SK-N-SH treated with all-trans-retinoic acid at 6 μM for 48 hours (cell line): ENCODE results near the gene SH3PXD2B.

Experiments
- ARNTL ChIP-seq: fragments of 450-650 bp; formaldehyde crosslinking; IDR thresholded peaks from 2 replicates; pipeline ENCODE4 v1.5.0; 2020; ENCODE audit warnings: low read depth, mild to moderate bottlenecking, moderate library complexity, borderline replicate concordance
- CREB5 ChIP-seq: fragments of 250-450 bp; sonication (Bioruptor Pico); IDR thresholded peaks from 2 replicates; pipeline ENCODE4 v1.5.1; 2020; ENCODE audit warnings: low read depth, mild to moderate bottlenecking, moderate library complexity
- ESRRG ChIP-seq: fragments of 250-450 bp; sonication (Bioruptor Pico); IDR thresholded peaks from 2 replicates; pipeline ENCODE4 v1.6.1; 2021; ENCODE audit warnings: mild to moderate bottlenecking
- OSR1 ChIP-seq: fragments of 250-450 bp; sonication (Bioruptor Pico); IDR thresholded peaks from 2 replicates; pipeline ENCODE4 v1.8.0; 2022; ENCODE audit warnings: moderate library complexity, mild to moderate bottlenecking, inconsistent platforms
- RARB ChIP-seq: fragments of 250-450 bp; sonication (Bioruptor Pico); IDR thresholded peaks from 2 replicates; pipeline ENCODE4 v1.8.0; 2021; ENCODE audit warnings: mild to moderate bottlenecking, moderate library complexity
- TOX ChIP-seq: fragments of 250-450 bp; sonication (Bioruptor Pico); IDR thresholded peaks from 2 replicates; pipeline ENCODE4 v1.8.0; 2021; ENCODE audit warnings: mild to moderate bottlenecking, moderate library complexity, borderline replicate concordance
- ZFP30 ChIP-seq: fragments of 450-650 bp; formaldehyde crosslinking; IDR thresholded peaks from 2 replicates; pipeline ENCODE4 v1.5.0; 2022; ENCODE audit warnings: mild to moderate bottlenecking, moderate library complexity
- ZNF70 ChIP-seq: fragments of 450-650 bp; formaldehyde crosslinking; IDR thresholded peaks from 2 replicates; pipeline ENCODE4 v1.5.0; 2020; ENCODE audit warnings: mild to moderate bottlenecking, moderate library complexity
- ZNF8 ChIP-seq: fragments of 450-650 bp; formaldehyde crosslinking; IDR thresholded peaks from 2 replicates; pipeline ENCODE4 v1.5.0; 2020; ENCODE audit warnings: mild to moderate bottlenecking, moderate library complexity
- TF ChIP-seq, protein P1 (sequence below): fragments of 250-450 bp; sonication (Bioruptor Pico); IDR thresholded peaks from 2 replicates; pipeline ENCODE4 v1.8.0; 2020; ENCODE audit warnings: mild to moderate bottlenecking, moderate library complexity, borderline replicate concordance

- no peak for TF ChIP-seq RARB
- TF ChIP-seq ZNF70 (CRISPR knock-in tag) = no peak
- TF ChIP-seq, protein P1, sequence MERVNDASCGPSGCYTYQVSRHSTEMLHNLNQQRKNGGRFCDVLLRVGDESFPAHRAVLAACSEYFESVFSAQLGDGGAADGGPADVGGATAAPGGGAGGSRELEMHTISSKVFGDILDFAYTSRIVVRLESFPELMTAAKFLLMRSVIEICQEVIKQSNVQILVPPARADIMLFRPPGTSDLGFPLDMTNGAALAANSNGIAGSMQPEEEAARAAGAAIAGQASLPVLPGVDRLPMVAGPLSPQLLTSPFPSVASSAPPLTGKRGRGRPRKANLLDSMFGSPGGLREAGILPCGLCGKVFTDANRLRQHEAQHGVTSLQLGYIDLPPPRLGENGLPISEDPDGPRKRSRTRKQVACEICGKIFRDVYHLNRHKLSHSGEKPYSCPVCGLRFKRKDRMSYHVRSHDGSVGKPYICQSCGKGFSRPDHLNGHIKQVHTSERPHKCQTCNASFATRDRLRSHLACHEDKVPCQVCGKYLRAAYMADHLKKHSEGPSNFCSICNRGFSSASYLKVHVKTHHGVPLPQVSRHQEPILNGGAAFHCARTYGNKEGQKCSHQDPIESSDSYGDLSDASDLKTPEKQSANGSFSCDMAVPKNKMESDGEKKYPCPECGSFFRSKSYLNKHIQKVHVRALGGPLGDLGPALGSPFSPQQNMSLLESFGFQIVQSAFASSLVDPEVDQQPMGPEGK (CRISPR knock-in tag) = no peak
- TF ChIP-seq ESRRG (CRISPR knock-in tag) = no peak
- no peak for TF ChIP-seq OSR1 (CRISPR knock-in tag)
- no peak for TF ChIP-seq ARNTL (CRISPR knock-in tag)
- TF ChIP-seq ZFP30 (CRISPR knock-in tag) = no peak
- TF ChIP-seq CREB5 (CRISPR knock-in tag) = no peak
- no peak for TF ChIP-seq TOX (CRISPR knock-in tag)
- TF ChIP-seq ZNF8 = no peak
These were observed 173.0 kb downstream of the SH3PXD2B start for GRCh38 chr5:172281346-172281745.
